NCI-H748 treated with DMSO at 0.1 percent for 48 hours (cell line): Measurements from ENCODE around the gene LTBP1.
"Not testable (repeated sequence)": the region's sequence is repeated elsewhere in the genome, so short reads cannot be mapped to it uniquely, and the experiment has no call there.

Experiments used
- DNase-seq: peaks from one replicate; lab custom pipeline; 2025; lab: John Stamatoyannopoulos, UW

The LTBP1 gene

DNA sequence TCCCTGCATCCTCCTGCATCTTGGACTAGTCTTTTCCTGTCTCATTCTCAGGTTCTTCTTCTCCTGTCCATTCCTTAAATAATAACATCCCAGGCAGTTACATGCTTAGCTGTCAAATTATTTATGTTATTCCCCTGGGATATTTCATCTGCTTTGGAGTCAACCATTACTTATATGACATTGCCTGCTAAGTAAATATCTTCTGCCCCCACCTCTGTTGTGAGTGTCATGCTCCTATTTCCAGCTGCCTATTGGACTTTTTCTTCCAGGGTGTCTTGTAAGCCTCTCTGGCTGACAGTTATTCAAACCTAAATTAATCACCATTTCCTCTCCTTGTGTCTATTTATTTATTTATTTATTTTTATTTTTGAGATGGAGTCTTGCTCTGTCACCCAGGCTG, 405.0 kb downstream of the LTBP1 start:
- DNase-seq = no peak

DNA sequence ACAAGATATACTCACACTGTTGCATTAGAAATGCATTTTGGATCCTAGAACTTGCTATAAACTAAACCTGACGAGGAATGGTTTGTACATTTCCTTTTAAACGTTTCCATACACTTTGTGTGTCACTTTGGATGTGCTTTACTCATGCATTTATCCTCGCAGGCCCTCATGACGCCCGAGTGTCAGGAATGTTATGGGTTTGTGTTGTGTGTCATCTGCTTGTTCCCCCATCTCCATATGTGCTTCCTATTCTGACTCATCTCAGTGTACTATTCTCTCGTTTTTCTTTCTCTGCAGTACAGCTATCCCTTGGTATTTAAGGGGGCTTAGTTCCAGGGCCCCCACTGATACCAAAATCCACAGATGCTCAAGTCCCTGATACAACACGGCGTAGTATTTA, 408.2 kb downstream of the LTBP1 start:
- no peak for DNase-seq

- DNase-seq = no peak
Measured at GRCh38 chr2:33358878-33359277, 412.1 kb downstream of the LTBP1 start.

DNA sequence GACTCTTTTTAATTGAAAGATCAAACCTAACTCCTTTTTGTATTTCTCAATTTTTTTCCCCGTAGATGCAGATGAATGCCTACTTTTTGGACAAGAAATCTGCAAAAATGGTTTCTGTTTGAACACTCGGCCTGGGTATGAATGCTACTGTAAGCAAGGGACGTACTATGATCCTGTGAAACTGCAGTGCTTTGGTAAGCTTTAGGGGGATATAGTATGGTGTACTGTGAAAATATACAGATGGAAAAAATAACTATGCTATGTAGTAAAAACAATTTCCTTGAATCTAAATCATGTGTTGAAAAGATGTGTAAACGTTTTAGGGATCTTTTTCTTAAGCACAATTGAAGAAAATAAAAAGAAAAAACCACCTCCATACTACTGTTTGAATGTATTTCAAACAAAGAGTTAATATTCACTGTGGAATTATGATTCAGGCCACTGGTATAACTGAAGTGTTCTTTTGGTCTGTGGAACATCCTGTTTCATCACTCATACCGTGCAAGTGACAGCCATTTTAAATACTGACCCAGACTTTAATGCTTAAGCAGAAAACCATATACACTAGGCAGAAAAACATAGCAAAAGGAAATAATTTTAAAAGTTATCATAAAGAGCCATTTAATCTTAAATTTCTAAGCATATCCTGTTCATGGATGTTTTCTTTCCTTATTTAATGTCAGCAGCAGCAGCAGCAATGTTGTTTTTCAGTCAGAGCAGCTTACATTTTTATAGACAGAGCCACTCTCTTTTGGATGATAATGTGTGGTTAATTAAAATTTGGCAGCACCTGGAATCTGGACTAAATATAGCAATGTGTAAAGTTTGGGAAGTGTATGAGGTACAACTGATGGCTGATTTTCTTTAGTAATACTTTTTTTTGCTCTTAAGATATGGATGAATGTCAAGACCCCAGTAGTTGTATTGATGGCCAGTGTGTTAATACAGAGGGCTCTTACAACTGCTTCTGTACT, 416.9 kb downstream of the LTBP1 start:
- DNase-seq = no peak

- DNase-seq = no peak
Measured at GRCh38 chr2:33365264-33365970, 418.7 kb downstream of the LTBP1 start.

GRCh38 chr2:33366473-33366872, 419.7 kb downstream of the LTBP1 start:
- no peak for DNase-seq

DNA sequence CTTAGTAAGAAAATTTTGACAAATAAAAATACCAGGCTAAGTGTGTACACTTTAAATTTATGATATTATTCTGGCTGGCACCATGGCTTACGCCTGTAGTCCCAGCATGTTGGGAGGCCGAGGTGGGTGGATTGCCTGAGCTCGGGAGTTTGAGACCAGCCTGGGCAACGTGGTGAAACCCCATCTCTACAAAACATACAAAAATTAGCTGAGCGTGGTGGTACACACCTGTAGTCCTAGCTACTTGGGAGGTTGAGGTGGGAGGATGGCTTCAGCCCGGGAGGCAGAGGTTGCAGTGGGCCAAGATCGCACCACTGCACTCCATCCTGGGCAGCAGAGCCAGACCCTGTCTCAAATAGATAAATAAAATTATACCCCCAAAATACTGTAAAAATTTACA, 421.8 kb downstream of the LTBP1 start:
- DNase-seq = not testable (repeated sequence)

GRCh38 chr2:33369191-33369590, 422.4 kb downstream of the LTBP1 start:
- DNase-seq = no peak

- no peak for DNase-seq
Measured at GRCh38 chr2:33370636-33371265, 424.0 kb downstream of the LTBP1 start.

DNA sequence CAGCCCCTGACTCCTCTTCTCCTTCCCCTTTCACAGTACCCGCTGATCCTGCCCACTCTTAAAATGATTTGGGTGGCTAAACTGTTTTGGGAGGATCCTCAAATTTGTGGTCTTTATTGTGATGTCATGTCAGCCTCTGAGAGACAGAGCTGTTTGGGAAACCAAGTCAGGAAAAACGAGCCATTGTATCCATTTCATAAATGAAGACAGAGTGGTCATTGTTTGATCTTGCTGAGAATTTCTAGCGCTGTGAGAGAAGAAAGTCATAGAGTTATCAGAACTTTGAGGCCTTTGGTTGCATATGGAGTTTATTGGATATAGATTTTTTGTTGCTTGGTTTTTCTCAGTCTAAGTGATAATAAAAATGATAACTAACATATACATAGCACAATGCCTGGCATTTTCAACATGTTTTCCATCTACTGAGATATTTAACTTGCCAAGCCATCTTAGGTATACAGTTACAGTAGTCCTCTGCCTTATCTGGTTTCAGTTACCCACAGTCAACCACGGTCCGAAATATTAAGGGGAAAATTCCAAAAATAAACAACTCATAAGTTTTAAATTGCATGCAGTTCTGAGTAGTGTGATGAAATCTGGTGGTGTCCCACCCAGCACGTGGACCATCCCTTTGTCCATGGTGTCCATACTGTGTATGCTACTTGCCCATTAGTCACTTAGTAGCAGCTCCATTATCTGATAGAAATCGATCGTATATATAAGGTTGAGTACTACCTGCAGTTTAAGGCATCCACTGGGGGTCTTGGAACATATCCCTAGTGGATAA, 424.7 kb downstream of the LTBP1 start:
- DNase-seq = no peak

GRCh38 chr2:33372940-33373553, 426.3 kb downstream of the LTBP1 start:
- peak; percentile 45 for DNase-seq

DNA sequence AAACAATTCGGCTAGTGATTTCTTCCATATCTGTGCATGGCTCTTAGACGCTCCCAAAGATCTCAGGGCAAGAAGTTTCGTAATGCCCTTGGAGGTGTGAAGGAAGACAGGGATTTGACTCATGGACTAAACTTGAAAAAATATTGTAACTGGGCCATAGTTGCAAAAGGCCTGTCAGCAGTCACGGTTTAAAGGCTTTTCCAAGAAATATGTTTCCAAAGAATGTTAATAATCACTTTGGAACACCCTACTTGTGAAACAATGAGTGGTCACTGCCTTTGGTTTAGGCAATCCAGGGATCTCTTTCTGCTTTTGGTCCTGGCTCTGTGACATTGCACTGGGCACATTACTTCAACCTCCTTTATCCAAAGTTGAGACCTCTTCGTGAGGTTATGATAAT, 427.2 kb downstream of the LTBP1 start:
- no peak for DNase-seq

- no peak for DNase-seq
Measured at GRCh38 chr2:33375054-33375453, 428.3 kb downstream of the LTBP1 start.

- no peak for DNase-seq
Measured at GRCh38 chr2:33377048-33377447, 430.3 kb downstream of the LTBP1 start.

DNA sequence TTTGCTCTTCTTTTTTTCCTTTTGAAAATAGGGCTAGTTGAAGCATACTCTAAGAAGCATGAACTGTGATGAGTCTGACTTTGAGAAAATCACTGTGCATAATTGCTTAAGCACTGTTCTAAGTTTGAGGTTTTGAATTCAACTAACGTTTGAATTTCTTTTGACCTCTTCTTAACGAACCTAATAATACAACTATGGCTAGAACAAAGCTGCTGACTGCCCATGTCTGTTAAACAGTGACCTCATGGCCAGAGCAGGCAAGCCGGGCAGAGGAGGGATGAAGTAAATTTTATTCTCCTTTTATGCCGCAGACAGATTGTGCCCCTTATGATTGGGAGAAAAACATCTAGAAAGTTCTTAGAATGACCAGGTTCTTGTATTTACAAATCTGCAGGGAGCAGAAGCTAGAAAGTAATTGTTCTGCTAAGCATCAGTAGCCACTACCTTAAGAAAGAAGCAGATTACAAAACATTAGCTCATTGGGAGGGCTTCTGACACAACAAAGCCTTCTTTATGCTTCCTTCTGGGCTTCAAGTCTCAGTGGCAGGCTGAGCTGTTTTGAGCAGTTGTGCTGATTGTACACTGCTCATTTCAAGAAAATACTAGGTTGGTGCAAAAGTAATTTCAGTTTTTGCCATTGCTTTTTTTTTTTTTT, 431.9 kb downstream of the LTBP1 start:
- DNase-seq = no peak

DNA sequence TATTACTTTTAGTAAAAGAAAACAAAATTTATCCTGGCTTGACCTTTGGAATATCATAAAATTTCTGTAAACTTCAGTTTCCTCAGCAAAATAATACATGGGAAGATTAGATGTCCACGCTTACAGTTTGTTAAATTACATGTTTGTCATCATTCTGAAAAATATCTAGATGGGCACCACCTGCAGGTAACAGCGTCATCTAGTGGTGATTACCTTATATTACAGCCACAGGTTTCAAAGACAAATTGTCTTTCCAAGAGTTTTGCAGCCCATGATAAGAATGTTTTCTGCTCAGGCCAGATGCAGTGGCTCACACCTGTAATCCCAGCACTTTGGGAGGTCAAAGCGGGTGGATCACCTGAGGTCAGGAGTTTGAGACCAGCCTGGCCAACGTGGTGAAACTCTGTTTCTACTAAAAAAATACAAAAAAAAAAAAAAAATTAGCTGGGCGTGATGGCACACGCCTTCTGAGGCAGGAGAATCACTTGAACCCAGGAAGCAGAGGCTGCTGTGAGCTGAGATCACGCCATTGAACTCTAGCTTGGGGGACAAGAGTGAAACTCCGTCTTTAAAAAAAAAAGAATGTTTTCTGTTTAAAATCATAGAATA, 433.4 kb downstream of the LTBP1 start:
- peak; percentile 2 for DNase-seq

DNA sequence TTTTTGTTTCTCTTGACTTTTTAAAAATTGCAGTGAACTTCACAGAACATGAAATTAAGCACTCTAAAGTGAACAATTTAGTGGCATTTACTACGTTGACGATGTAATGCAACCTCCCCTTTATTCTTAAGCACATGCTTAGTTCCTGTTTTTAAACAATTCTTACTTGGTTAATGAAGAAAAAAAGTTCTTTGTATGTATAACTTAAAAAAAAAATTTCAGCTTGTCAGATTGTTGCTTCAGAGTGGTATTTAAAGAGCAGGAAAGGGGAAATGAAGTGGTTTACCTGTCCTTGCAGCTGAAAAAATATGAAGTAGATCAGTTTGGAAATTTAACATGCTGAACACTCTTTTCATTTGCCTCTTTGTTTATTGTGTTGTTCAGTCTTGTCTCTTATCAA, 434.0 kb downstream of the LTBP1 start:
- DNase-seq = no peak

DNA sequence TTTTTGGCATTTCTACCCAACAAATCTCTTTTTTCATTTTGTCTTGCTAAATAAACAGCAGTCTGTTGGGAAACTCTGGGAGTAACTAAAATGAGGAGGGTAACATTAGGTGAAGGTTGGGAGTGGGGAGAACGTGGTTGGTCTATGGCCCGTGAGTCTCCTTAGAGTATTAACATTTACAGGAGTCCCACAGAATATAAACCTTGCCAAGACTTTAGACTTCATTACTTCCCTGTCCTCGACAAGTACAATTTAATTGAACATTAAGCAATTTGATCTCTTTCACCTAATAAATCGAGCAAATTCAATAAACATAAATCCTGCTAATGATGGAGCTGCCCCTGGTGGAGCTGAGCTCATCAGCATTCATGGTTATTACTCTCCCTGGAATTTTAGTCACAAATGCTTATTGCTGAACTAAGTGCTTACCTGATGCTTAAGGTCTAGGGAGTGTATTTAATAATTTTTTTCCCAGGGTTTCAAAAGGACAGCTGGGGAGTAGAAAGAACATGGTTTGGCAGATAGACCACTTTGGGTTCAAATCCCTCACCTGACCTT, 434.6 kb downstream of the LTBP1 start:
- no peak for DNase-seq

- no peak for DNase-seq
Measured at GRCh38 chr2:33383855-33384598, 437.3 kb downstream of the LTBP1 start.

- DNase-seq = no peak
Measured at GRCh38 chr2:33384599-33384961, 437.8 kb downstream of the LTBP1 start.
